Brain microvascular endothelial cell (primary cell): ENCODE data around the gene FBXO9.

Experiments used
- DNase-seq: peaks from one replicate; pipeline ENCODE4 v3.0.0-alpha.2; 2020
- H3K27ac ChIP-seq: fragments of 250-450 bp; sonication (Bioruptor Pico); 2 replicates; pipeline ENCODE4 v1.5.1; 2020; ENCODE audit warnings: mild to moderate bottlenecking, moderate library complexity
- H3K27me3 ChIP-seq: fragments of 250-450 bp; sonication (Bioruptor Pico); replicated peaks from 2 replicates; pipeline ENCODE4 v1.5.1; 2020; ENCODE audit warnings: mild to moderate bottlenecking
- H3K36me3 ChIP-seq: fragments of 250-450 bp; sonication (Bioruptor Pico); replicated peaks from 2 replicates; pipeline ENCODE4 v1.5.1; 2020; ENCODE audit warnings: mild to moderate bottlenecking
- H3K4me3 ChIP-seq: 2 replicates; pipeline ENCODE4 v1.5.1; 2011; ENCODE audit warnings: low read depth, mild to moderate bottlenecking, control low read depth, low read length, moderate library complexity
- in situ Hi-C: cut with HindIII; loops from 2 replicates; pipeline ENCODE4 v1.10.0; 2017; ENCODE audit warnings: low sequenced_read_pairs, low pct_ligation_motif_present
- TF ChIP-seq, protein P1 (sequence below): IDR thresholded peaks from 2 replicates; pipeline ENCODE4 v1.5.1; 2011; ENCODE audit warnings: low read depth, mild to moderate bottlenecking, moderate library complexity, low read length, control low read depth, inconsistent platforms; ENCODE audit errors: missing control alignments

The FBXO9 gene

DNA sequence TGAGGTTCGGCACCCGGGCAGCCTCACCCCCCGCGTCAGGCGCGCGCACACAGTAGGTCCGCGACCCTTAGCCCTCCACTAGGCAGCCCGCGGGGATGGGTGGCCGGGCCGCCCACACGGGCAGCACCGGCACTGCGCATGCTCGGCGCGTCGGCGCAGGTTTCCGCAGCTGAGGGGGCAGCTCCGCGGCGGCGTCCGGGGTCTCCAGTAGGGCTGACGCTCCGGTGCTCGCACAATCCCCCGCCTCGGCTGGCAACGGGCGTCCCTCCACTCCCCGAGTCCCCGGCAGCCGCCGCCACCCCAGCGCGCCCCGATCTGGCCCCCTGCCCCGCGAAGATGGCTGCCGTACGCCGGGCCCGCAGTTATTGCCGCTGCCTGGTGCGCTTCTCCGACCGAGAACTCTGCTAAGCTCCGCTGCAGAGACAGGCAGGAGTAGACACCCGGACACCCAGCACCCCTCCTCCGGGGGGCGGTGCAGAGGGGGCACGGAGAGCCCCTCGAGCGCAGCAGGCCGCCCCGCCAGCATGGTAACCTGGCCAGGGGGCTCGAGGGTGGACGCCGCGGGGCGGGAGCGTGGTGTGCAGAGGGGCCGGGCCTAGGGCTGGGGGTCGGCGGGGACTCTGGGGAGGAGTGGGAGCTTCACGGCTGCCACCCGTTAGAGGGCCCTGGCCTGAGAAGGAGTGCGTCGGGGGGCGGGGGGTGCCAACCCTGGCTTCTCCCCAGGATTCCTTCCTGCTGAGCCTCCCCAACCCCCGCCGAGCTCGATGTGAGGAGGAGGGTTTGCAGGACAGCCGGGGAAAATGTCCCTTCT is at the start of gene FBXO9:
FBXO9 (plus strand) TSS at position 139 of the 811 bp plus-strand sequence; CDS start at position 525, 386 bp downstream.
- Histone ChIP-seq H3K27ac (peak within 1 kb of the TSS; percentile 52), H3K36me3 (no peaks in the 10 kb centered on the region), H3K27me3 (no peaks in the 10 kb centered on the region), H3K4me3 (peak within 1 kb of the TSS; percentile 84)
- no peak for DNase-seq
- TF ChIP-seq, protein P1, sequence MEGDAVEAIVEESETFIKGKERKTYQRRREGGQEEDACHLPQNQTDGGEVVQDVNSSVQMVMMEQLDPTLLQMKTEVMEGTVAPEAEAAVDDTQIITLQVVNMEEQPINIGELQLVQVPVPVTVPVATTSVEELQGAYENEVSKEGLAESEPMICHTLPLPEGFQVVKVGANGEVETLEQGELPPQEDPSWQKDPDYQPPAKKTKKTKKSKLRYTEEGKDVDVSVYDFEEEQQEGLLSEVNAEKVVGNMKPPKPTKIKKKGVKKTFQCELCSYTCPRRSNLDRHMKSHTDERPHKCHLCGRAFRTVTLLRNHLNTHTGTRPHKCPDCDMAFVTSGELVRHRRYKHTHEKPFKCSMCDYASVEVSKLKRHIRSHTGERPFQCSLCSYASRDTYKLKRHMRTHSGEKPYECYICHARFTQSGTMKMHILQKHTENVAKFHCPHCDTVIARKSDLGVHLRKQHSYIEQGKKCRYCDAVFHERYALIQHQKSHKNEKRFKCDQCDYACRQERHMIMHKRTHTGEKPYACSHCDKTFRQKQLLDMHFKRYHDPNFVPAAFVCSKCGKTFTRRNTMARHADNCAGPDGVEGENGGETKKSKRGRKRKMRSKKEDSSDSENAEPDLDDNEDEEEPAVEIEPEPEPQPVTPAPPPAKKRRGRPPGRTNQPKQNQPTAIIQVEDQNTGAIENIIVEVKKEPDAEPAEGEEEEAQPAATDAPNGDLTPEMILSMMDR = no peak
- in situ Hi-C loops = no loop called here

DNA sequence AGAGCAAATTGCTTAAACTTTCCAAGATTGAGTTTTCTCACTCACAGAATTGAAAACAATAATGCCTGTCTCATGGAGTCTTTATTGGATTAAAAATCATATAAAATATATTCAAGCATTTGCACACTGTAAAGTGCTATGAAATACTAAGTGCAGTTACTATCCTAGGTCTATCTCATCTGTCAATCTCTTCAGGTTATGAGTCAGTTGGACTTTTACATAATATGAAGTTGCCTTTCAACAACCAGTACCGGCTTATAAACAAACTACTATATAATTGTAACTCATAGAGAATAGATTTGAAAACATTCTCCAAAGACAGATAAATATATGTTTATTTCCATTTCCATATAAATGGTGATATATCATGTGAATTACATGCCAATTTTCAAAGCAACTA is 49.7 kb upstream of the FBXO9 start:
- Histone ChIP-seq H3K27ac (no peak overlapping the region), H3K4me3 (no peak overlapping the region), H3K27me3 (no peaks in the 10 kb centered on the region), H3K36me3 (peaks cover 19% of the 10 kb centered on the region)
- TF ChIP-seq, protein P1 = no peak
- in situ Hi-C loops = no loop called here
- no peak for DNase-seq

DNA sequence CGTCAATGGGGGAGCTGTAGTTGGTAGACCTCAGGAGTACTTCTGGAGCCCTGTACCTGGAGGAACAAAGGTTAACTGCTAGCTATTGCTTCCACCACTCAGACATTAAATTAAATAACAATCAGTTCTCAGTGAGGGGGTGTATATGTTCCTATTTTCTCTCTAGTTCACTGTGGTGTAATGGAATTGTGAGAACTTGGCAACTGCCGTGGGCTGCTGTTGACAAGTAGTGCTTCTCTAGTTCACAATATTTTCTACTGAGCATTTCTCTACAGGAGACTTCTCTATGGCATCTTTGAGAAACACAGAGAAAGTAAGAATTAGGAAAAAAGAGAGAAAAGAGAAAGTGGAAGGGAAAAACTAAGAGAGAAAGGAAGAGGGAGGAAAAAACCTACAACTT is 46.8 kb upstream of the FBXO9 start:
- Histone ChIP-seq H3K4me3 (no peak overlapping the region), H3K36me3 (peaks cover 5% of the 10 kb centered on the region), H3K27ac (no peak overlapping the region), H3K27me3 (no peaks in the 10 kb centered on the region)
- DNase-seq = no peak
- in situ Hi-C loops = no loop called here
- TF ChIP-seq, protein P1 = no peak

DNA sequence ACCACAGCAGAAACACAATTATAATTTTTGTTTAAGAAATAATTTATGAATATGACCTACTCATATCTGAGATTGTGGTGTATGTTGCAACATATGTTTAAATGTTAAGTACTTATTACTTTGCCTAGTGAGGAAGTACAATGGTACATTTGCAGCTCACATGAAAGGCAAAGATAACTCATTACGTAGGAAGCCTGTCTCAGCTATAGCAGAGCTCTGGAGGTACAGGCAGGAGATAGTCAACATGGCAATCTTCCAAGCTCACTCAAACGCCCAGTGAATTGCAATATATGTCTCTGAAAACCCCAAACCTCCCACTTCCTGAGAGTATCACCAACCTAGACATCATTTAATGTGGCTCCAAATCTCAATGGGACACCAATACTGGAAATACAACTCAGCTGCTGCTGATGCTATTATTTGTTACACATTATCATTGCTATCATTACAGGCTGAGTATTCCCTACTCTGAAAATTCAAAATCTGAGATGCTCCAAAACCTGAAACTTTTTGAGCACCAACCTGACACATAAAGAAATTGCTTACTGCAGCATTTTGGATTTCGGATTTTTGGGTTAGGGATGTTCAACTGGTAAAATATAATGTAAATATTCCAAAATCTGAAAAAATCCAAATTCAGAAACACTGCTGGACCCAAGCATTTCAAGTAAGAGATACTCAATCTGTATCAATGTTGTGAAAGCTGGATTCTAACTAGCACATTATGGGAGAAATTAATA is 45.0 kb upstream of the FBXO9 start:
- H3K27ac ChIP-seq = no peak overlapping the region
- H3K27me3 ChIP-seq = no peaks in the 10 kb centered on the region
- DNase-seq = peak; percentile 31
- H3K4me3 ChIP-seq = no peak overlapping the region
- peaks cover 3% of the 10 kb centered on the region for H3K36me3 ChIP-seq
- in situ Hi-C loops = no loop called here
- TF ChIP-seq, protein P1 = no peak

DNA sequence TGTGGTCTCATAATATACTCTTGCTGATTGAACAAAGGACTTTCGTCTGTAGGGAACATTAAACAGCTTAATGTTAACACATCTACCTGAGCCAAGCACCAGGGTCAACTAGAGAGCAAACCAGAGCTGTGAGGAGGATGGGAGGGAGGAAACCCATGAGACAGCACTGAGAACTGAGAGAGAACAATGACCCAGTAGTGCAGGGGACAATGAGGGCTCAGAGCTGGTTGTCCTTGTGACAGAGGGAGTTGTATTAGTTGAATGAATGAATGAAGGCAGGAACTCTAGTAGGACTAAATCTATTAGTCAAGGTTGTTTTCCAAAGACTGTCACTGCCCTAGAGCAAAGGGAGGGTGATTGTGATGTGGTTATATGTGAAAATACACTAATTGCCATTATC is 41.9 kb upstream of the FBXO9 start:
- H3K36me3 ChIP-seq = no peaks in the 10 kb centered on the region
- no peak overlapping the region for H3K4me3 ChIP-seq
- no peaks in the 10 kb centered on the region for H3K27me3 ChIP-seq
- TF ChIP-seq, protein P1 = no peak
- no peak overlapping the region for H3K27ac ChIP-seq
- DNase-seq = no peak
- in situ Hi-C loops = no loop called here
